GM12875 (cell line): Measurements from ENCODE around the gene CTRL.
"Not testable (repeated sequence)": the region's sequence is repeated elsewhere in the genome, so short reads cannot be mapped to it uniquely, and the experiment has no call there.

Source experiments
- H3K4me3 ChIP-seq: one replicate; pipeline ENCODE4 v1.5.1; 2011; ENCODE audit warnings: low read depth, low read length, control low read depth
- TF ChIP-seq, protein P1 (sequence below): IDR thresholded peaks from 2 replicates; pipeline ENCODE4 v1.5.1; 2011; ENCODE audit warnings: low read depth, mild to moderate bottlenecking, control low read depth, inconsistent platforms, low read length, moderate library complexity, borderline replicate concordance; ENCODE audit not compliant: insufficient read depth

CTRL gene

GRCh38 chr16:67922221-67922620 is 9.4 kb downstream of the CTRL start:
- H3K4me3 ChIP-seq: no peak overlapping the region
- TF ChIP-seq, protein P1, sequence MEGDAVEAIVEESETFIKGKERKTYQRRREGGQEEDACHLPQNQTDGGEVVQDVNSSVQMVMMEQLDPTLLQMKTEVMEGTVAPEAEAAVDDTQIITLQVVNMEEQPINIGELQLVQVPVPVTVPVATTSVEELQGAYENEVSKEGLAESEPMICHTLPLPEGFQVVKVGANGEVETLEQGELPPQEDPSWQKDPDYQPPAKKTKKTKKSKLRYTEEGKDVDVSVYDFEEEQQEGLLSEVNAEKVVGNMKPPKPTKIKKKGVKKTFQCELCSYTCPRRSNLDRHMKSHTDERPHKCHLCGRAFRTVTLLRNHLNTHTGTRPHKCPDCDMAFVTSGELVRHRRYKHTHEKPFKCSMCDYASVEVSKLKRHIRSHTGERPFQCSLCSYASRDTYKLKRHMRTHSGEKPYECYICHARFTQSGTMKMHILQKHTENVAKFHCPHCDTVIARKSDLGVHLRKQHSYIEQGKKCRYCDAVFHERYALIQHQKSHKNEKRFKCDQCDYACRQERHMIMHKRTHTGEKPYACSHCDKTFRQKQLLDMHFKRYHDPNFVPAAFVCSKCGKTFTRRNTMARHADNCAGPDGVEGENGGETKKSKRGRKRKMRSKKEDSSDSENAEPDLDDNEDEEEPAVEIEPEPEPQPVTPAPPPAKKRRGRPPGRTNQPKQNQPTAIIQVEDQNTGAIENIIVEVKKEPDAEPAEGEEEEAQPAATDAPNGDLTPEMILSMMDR: no peak

DNA sequence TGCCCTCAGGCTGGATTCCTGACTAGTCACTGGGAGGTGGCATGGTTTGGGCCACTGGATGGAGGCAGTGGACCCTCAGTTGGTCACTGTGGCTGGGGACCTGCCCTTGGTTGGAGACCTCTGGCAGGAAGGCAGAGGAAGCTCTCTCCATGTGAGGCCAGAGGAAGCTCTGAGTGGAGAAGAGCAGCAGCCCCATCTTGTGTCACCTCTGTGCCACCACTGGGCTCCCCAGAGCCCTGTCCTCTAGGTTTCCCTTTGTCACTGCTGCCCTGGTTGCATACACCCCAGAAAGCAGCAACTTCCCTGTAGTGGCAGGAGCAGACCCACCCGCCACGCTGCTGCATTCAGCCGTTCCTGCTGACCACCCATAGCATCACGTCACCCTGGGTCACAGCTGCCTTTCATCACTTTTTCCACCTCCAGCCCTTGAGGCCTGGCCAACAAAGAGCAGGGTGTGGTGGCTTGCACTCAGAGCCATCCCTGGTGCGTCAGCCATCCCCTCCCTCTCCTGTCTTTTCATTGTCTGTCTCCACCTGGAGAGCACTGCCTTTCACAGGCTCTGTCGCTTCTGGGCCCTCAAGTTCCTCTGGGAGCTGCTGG is 11.9 kb downstream of the CTRL start:
- no peak overlapping the region for H3K4me3 ChIP-seq
- TF ChIP-seq, protein P1: 0 out of 2 replicates have a peak, but pooled peaks have one; percentile 9

GRCh38 chr16:67917852-67918236 is 13.8 kb downstream of the CTRL start:
- TF ChIP-seq, protein P1: no peak
- H3K4me3 ChIP-seq: no peak overlapping the region

DNA sequence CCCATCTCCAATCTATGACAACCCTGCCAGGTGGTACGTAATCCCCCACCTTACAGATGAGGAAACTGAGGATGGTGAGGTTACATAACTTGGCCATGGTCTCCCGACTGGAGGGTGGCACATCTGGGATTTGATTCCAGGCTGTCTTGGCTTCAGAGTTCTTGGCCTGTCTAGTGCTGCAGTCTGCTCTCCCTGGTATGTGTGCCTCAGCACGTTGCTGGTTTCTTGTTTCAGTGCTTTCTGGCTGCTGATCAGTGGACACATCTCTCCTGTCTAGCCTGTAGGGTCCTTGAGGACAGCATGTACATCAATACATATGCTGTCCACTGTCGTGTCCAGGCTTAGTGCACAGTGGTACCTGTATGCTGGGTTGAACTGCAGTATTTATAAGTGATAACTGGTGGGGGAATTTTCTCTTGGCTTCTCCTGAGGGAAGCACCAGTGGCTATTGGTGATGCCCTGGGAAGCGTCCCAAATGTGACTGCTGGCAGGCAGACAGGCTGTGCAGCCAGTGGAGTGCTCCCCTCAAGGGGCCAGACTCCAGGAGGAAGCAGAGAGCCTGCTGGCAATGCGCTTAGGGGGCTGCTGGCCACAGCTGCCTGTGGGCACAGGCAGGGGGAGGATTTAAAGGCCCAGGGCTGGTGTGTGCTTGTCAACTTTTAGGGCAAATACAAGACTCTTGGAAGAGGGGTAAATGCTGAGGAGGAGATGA is 14.4 kb downstream of the CTRL start:
- H3K4me3 ChIP-seq: no peak overlapping the region
- TF ChIP-seq, protein P1: no peak

DNA sequence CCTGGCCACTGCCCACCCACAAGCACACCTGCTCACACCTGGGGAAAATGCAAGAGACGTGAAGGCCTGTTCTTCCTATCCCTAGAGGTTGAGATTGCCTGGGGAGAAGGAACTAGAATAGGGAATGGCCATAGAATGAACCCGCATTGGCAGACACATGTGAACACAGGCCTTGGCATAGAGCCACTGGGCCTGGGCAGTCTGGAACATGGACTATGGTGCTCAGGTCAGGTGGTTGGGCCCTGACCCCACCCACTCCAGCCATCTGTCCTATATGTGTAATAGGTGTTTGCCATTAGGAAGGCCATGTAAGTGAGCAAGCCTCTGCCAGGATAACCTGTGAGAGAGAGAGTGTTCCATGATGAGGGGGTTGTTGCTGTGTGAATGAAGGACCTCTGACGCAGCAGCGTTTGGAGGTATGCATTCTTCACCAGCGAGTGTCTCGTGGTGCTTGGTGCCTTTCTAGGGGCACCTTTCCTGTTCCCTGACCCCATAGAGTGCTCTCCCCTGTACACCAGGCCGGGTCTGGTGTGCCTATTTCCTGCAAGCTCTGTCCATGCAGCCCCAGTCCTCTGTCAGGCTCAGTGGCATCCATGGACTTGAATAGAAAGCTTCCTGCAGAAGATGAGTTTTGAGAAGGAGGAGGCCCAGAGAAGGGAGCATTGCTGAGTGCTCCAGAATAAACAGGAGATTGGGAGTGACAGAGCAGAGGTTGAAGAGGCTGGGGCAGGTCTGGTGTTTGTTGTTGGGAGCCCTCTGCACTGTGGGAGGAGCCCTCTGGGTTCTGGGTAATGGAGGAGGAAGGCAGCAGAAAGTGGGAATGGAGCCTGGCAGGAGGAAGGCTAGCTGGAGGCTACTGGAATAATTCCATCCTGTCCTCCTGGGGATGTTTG is 15.6 kb downstream of the CTRL start:
- TF ChIP-seq, protein P1: no peak
- no peak overlapping the region for H3K4me3 ChIP-seq

- not testable (repeated sequence) for H3K4me3 ChIP-seq
These were observed 16.2 kb downstream of the CTRL start for GRCh38 chr16:67915496-67915769.

DNA sequence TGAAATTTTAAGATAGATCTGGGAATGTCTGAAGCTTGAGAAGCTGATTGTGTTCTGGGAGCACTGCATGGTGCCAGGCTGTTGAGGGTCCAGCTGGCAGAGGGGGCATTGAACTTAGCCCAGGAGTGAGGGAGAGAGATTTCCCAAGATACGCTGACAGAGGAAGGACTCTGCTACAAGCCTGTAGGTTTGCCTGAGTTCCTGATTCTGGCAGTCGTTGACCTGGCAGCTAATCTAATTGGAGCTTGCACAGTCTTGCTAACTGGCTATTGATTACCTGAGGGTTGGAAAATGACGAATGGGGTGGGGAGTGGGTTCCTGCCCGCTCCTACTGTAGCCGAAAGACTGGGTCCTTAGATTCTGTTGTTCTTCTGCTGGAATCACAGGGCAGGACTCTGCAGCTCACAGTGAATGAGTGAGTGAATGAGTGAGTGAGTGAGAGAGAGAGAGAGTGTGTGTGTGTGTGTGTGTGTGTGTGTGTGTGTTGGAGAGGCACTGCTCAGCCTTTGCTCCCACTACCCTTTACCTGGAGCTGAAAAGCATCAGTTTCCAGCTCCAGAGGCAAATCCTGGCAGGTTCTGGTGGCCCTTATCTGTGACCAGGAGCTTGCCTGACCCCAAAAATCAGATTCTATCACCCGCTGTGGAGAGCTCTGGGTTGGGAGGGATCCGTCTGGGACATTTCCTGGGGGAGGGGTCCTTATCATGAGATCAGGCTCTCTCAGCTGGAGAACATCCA is 16.7 kb downstream of the CTRL start:
- TF ChIP-seq, protein P1: no peak
- H3K4me3 ChIP-seq: no peak overlapping the region
